ENCODE results near the gene ENDOU.

ENDOU gene

GRCh38 chr12:47725091-47725772 is at the start of gene ENDOU:
Gene ENDOU, minus strand, starts transcription at chr12:47725490. Its CDS starts 77 bp downstream, at chr12:47725413.
- no peak for DNase-seq (ENCODE audit: low read depth)
- TF ChIP-seq CTCF (conservative IDR thresholded peaks at IDR 0.05; ENCODE audit: low read length), result no peak
- H3K4me3 ChIP-seq (ENCODE audit: low read length), result no peak within 1 kb of the TSS

- H3K4me3 ChIP-seq (ENCODE audit: low read length), result no peak overlapping the region
- no peak for DNase-seq (ENCODE audit: low read depth)
- no peak for TF ChIP-seq CTCF (conservative IDR thresholded peaks at IDR 0.05; ENCODE audit: low read length)
Measured at GRCh38 chr12:47774663-47775062, 49.4 kb upstream of the ENDOU start.

- peak overlapping the region; percentile 72 for H3K4me3 ChIP-seq (ENCODE audit: low read length)
- DNase-seq (ENCODE audit: low read depth), result no peak
Measured at GRCh38 chr12:47773858-47774580, 48.7 kb upstream of the ENDOU start.

GRCh38 chr12:47773062-47773857 is 48.0 kb upstream of the ENDOU start, which contains the start of gene SLC48A1:
Gene SLC48A1, plus strand, starts transcription at chr12:47773238. Its CDS starts 67 bp downstream, at chr12:47773305.
- TF ChIP-seq CTCF (conservative IDR thresholded peaks at IDR 0.05; ENCODE audit: low read length), result no peak; the same call in 1 of the 2 replicates
- H3K4me3 ChIP-seq (ENCODE audit: low read length), result peak within 1 kb of the TSS; percentile 72
- peak; percentile 56 for DNase-seq (ENCODE audit: low read depth)

More at GRCh38 chr12:47773858-47774580, 48.7 kb upstream of the ENDOU start:
- TF ChIP-seq CTCF (conservative IDR thresholded peaks at IDR 0.05; ENCODE audit: low read length), result no peak

GRCh38 chr12:47772738-47773061 is 47.4 kb upstream of the ENDOU start:
- H3K4me3 ChIP-seq (ENCODE audit: low read length), result peak overlapping the region; percentile 57
- DNase-seq (ENCODE audit: low read depth), result no peak
- no peak for TF ChIP-seq CTCF (conservative IDR thresholded peaks at IDR 0.05; ENCODE audit: low read length)

GRCh38 chr12:47772094-47772660 is 46.9 kb upstream of the ENDOU start:
- no peak for DNase-seq (ENCODE audit: low read depth)
- no peak for TF ChIP-seq CTCF (conservative IDR thresholded peaks at IDR 0.05; ENCODE audit: low read length)
- H3K4me3 ChIP-seq (ENCODE audit: low read length), result peak overlapping the region; percentile 57
